ENCODE measurements around the gene PDE10A.

GRCh38 chr6:165640806-165641205, 22.2 kb downstream of the PDE10A start:
- TF ChIP-seq CTCF (conservative IDR thresholded peaks at IDR 0.05; ENCODE audit: low read depth, low read length) (no peak), EZH2 (IDR thresholded peaks at IDR 0.05; ENCODE audit: low read length, unreplicated experiment) (no peak)

Measured in PC-3 (cell line).